ENCODE results near the gene TMCO1. TPM values are rescaled to one million over a fixed set of nuclear protein-coding genes. Genes with fewer than 3 reads are reported as not detected.
A peak's percentile ranks its signal among the peaks of the same experiment; 100 is the strongest.

The TMCO1 gene
- total RNA-seq, 2 experiments from 2014 or later = 25.7 to 27.4 TPM

DNA sequence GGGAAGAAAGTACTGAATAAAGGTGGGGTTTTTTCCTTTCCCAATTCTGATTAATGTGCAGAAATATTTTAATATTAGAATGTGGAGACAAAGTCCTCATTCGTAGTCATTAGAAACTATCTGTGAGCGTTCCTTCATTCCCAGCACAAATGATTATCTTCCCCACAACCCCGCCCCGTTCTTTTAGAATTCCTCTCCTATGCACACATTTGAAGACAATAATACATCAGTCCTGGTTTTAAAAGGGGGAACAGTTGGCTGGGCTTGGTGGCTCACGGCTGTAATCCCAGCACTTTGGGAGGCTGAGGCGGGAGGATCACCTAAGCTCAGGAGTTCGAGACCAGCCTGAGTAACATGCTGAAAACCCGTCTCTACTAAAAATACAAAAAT lies 71.2 kb downstream of the TMCO1 start:
- Histone ChIP-seq H3K27ac (ENCODE audit: low read depth in 1 of 2, low read length in 2 of 2) (peak overlapping the region; percentile 81 to 90), H3K9me3 (ENCODE audit: control insufficient read depth in 1 of 2, insufficient read depth in 1 of 2, low read length in 2 of 2) (no peaks in the 10 kb centered on the region), H3K36me3 (ENCODE audit: insufficient read depth, low read length) (no peaks in the 10 kb centered on the region), H3K4me1 (ENCODE audit: insufficient read depth, low read length) (peaks cover 26% of the 10 kb centered on the region), H3K27me3 (ENCODE audit: control insufficient read depth in 1 of 2, insufficient read depth in 2 of 2, low read length in 2 of 2) (no peaks in the 10 kb centered on the region), H3K4me3 (ENCODE audit: low read length) (peak overlapping the region; percentile 65)
- ChIA-PET POLR2A (interaction anchor here (0.6 to 2.2 kb wide), 15 partner anchors 11 to 793 kb away, joined by 3 to 27 read pairs (median 4); partner anchors contain the start of genes MGST3, TMCO1 and UCK2), CTCF (interaction anchor here (0.9 to 2.5 kb wide), 5 partner anchors 52 to 105 kb away, joined by 3 to 8 read pairs (median 6); partner anchors contain the start of genes MGST3 and TMCO1)
- intact Hi-C loops (cut with DNase I, micrococcal nuclease) = loop anchor here in 1 of 2 experiments (5.0 kb wide), 1 partner anchor 130 kb away; the partner anchor contains the start of gene UCK2
- no peaks in the 10 kb centered on the region for H3K9me3 Mint-ChIP-seq
- H3K4me1 Mint-ChIP-seq (ENCODE audit: low read depth) = peaks cover 45% of the 10 kb centered on the region
- H3K36me3 Mint-ChIP-seq (ENCODE audit: low read depth) = peaks cover 46% of the 10 kb centered on the region
- peak overlapping the region; percentile 98 for H3K4me3 Mint-ChIP-seq
- TF ChIP-seq, protein P1, sequence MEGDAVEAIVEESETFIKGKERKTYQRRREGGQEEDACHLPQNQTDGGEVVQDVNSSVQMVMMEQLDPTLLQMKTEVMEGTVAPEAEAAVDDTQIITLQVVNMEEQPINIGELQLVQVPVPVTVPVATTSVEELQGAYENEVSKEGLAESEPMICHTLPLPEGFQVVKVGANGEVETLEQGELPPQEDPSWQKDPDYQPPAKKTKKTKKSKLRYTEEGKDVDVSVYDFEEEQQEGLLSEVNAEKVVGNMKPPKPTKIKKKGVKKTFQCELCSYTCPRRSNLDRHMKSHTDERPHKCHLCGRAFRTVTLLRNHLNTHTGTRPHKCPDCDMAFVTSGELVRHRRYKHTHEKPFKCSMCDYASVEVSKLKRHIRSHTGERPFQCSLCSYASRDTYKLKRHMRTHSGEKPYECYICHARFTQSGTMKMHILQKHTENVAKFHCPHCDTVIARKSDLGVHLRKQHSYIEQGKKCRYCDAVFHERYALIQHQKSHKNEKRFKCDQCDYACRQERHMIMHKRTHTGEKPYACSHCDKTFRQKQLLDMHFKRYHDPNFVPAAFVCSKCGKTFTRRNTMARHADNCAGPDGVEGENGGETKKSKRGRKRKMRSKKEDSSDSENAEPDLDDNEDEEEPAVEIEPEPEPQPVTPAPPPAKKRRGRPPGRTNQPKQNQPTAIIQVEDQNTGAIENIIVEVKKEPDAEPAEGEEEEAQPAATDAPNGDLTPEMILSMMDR (IDR thresholded peaks at IDR 0.05) = peak; percentile 14
- DNase-seq (no peak), ATAC-seq (ENCODE audit: poor library complexity) (no peak)
- no peaks in the 10 kb centered on the region for H3K27me3 Mint-ChIP-seq
- H3K27ac Mint-ChIP-seq = peak overlapping the region; percentile 92

DNA sequence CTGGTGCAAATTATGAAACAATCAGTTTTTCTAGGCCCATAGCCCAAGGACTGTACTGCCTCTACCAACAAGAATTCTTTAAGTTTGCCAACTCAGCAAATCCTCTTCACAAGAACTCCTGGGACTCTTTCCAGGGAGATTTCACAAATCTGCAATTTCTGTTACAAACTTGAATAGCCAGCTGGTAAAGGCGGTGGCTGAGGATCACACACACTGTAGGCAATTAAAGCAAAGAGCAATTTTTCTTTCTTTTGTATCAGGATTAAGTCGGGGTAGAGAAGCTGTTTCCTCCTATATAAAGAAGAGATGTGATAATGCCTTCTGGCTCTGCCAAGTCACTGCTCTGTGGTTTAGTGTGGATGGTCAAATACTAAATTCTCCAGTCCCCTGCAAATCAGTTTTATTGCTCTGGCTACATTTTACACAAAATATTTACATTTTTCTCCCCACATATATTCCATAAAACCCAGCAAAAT lies 72.0 kb downstream of the TMCO1 start:
- ATAC-seq (ENCODE audit: poor library complexity) (no peak), DNase-seq (no peak)
- Mint-ChIP-seq H3K9me3 (no peaks in the 10 kb centered on the region), H3K27me3 (no peaks in the 10 kb centered on the region), H3K4me1 (ENCODE audit: low read depth) (peaks cover 51% of the 10 kb centered on the region), H3K36me3 (ENCODE audit: low read depth) (peaks cover 54% of the 10 kb centered on the region), H3K27ac (peak overlapping the region; percentile 92), H3K4me3 (peak overlapping the region; percentile 70)
- no peak overlapping the region for H3K27ac ChIP-seq (ENCODE audit: low read depth in 1 of 2, low read length in 2 of 2)
- H3K9me3 ChIP-seq (ENCODE audit: control insufficient read depth in 1 of 2, insufficient read depth in 1 of 2, low read length in 2 of 2) = no peaks in the 10 kb centered on the region
- H3K36me3 ChIP-seq (ENCODE audit: insufficient read depth, low read length) = no peaks in the 10 kb centered on the region
- ChIA-PET POLR2A (interaction anchor here (0.6 to 0.7 kb wide), 2 partner anchors 66 to 1918 kb away, joined by 3 to 4 read pairs; partner anchors contain the start of gene MGST3), CTCF (interaction anchor here (0.9 to 2.5 kb wide), 4 partner anchors 66 to 104 kb away, joined by 3 to 8 read pairs (median 5); partner anchors contain the start of genes MGST3 and TMCO1)
- peak overlapping the region; percentile 18 for H3K4me3 ChIP-seq (ENCODE audit: low read length)
- peaks cover 26% of the 10 kb centered on the region for H3K4me1 ChIP-seq (ENCODE audit: insufficient read depth, low read length)
- H3K27me3 ChIP-seq (ENCODE audit: control insufficient read depth in 1 of 2, insufficient read depth in 2 of 2, low read length in 2 of 2) = no peaks in the 10 kb centered on the region
- TF ChIP-seq, protein P1 (IDR thresholded peaks at IDR 0.05) = no peak
- intact Hi-C loops (cut with DNase I, micrococcal nuclease) = loop anchor here in 1 of 2 experiments (5.0 kb wide), 1 partner anchor 131 kb away; the partner anchor contains the start of gene UCK2

DNA sequence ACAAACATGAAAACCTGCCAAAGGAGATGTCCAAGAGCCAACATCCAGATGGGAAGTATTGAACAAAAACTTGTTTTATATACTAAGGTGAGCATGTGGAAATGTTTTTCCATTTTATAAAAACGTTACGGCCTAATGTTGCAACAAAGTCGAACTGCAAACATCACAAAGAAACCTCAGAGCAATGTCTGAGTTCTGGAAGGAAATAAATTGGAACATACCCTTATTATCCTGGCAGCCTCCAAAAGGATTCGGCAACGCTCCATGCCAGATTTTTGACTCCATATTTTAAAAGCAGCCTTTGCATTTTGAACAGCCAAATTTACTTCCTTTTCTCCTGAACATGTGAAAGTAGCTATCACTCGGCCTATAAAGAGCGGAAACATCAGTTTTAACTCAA lies 73.6 kb downstream of the TMCO1 start:
- CTCF ChIA-PET = interaction anchor here (0.9 kb wide), 1 partner anchor 63 kb away, joined by 4 read pairs; no protein-coding TSS in a partner anchor
- TF ChIP-seq, protein P1 (IDR thresholded peaks at IDR 0.05) = no peak
- POLR2A ChIA-PET = no interaction called here
- Histone ChIP-seq H3K27me3 (ENCODE audit: control insufficient read depth in 1 of 2, insufficient read depth in 2 of 2, low read length in 2 of 2) (no peaks in the 10 kb centered on the region), H3K27ac (ENCODE audit: low read depth in 1 of 2, low read length in 2 of 2) (no peak overlapping the region), H3K9me3 (ENCODE audit: control insufficient read depth in 1 of 2, insufficient read depth in 1 of 2, low read length in 2 of 2) (no peaks in the 10 kb centered on the region), H3K36me3 (ENCODE audit: insufficient read depth, low read length) (peaks cover 3% of the 10 kb centered on the region), H3K4me1 (ENCODE audit: insufficient read depth, low read length) (peaks cover 28% of the 10 kb centered on the region), H3K4me3 (ENCODE audit: low read length) (no peak overlapping the region)
- Mint-ChIP-seq H3K27me3 (no peaks in the 10 kb centered on the region), H3K4me1 (ENCODE audit: low read depth) (peaks cover 59% of the 10 kb centered on the region), H3K9me3 (no peaks in the 10 kb centered on the region), H3K4me3 (peak overlapping the region; percentile 62), H3K27ac (no peak overlapping the region), H3K36me3 (ENCODE audit: low read depth) (peaks cover 69% of the 10 kb centered on the region)
- no peak for DNase-seq
- intact Hi-C loops (cut with DNase I, micrococcal nuclease) = loop anchor here in 1 of 2 experiments (5.0 kb wide), 1 partner anchor 132 kb away; the partner anchor contains the start of gene UCK2
- ATAC-seq (ENCODE audit: poor library complexity) = no peak

All from CD4-positive, alpha-beta T cell (primary cell).